K562 (cell line): Measurements from ENCODE around the gene FXYD3. TPM values are rescaled to one million over a fixed set of nuclear protein-coding genes. Genes with fewer than 3 reads are reported as not detected.

Experiments used
- AFF4 ChIP-seq: sonication (generic); formaldehyde crosslinking; IDR thresholded peaks from 2 replicates; pipeline ENCODE4 v1.8.0; 2023; ENCODE audit warnings: mild to moderate bottlenecking, missing genetic modification reagents
- ARID4B ChIP-seq: sonication (generic); formaldehyde crosslinking; IDR thresholded peaks from 2 replicates; pipeline ENCODE4 v1.8.0; 2022; ENCODE audit warnings: mild to moderate bottlenecking, missing genetic modification reagents
- CBX1 ChIP-seq: sonication (generic); IDR thresholded peaks from 2 replicates; pipeline ENCODE4 v1.6.1; 2016; ENCODE audit warnings: antibody characterized with exemption, low read depth, mild to moderate bottlenecking
- DIDO1 ChIP-seq: fragments of 450-650 bp; IDR thresholded peaks from 2 replicates; pipeline ENCODE4 v1.6.1; 2016; ENCODE audit warnings: low read depth, missing biosample characterization, missing genetic modification characterization
- HMGN3 ChIP-seq: IDR thresholded peaks from 2 replicates; pipeline ENCODE4 v1.6.1; 2011; ENCODE audit warnings: borderline replicate concordance, low read depth, mild to moderate bottlenecking, mixed read lengths, low read length; ENCODE audit not compliant: insufficient read length; ENCODE audit errors: extremely low read depth
- JUND ChIP-seq, 2 experiments: IDR thresholded peaks; 2 replicates in 1 of 2; 3 replicates in 1 of 2; pipeline ENCODE4 v1.6.1; 2011; ENCODE audit warnings: borderline replicate concordance in 2 of 2, low read depth in 2 of 2, low read length in 2 of 2, improper control_type of control experiment in 1 of 2, missing biosample characterization in 1 of 2, missing genetic modification characterization in 1 of 2, missing genetic modification reagents in 1 of 2
- MITF ChIP-seq: IDR thresholded peaks from 2 replicates; pipeline ENCODE4 v1.6.1; 2014; ENCODE audit warnings: antibody characterized with exemption
- MTA3 ChIP-seq: fragments of 450-650 bp; formaldehyde crosslinking; IDR thresholded peaks from 2 replicates; pipeline ENCODE4 v1.6.1; 2017; ENCODE audit warnings: mild to moderate bottlenecking, borderline replicate concordance
- PML ChIP-seq: IDR thresholded peaks from 2 replicates; pipeline ENCODE4 v1.6.1; 2012; ENCODE audit warnings: low read length, inconsistent platforms
- RCOR1 ChIP-seq, 2 experiments: IDR thresholded peaks; 2 replicates each; pipeline ENCODE4 v1.6.1; 2012; ENCODE audit warnings: low read depth in 2 of 2, low read length in 2 of 2, borderline replicate concordance in 1 of 2, improper control_type of control experiment in 1 of 2
- SMARCA5 ChIP-seq: fragments of 450-650 bp; IDR thresholded peaks from 2 replicates; pipeline ENCODE4 v1.6.1; 2016
- SRSF3 ChIP-seq: fragments of 200-400 bp; formaldehyde crosslinking; IDR thresholded peaks from 2 replicates; pipeline ENCODE4 v1.6.1; 2016; ENCODE audit warnings: mild to moderate bottlenecking, low read length, moderate library complexity; ENCODE audit not compliant: insufficient read depth
- TCF7L2 ChIP-seq: fragments of 150-350 bp; IDR thresholded peaks from 2 replicates; pipeline ENCODE4 v1.6.1; 2016; ENCODE audit warnings: low read depth, mild to moderate bottlenecking, low read length, moderate library complexity
- XRCC5 ChIP-seq: fragments of 200-400 bp; formaldehyde crosslinking; IDR thresholded peaks from 2 replicates; pipeline ENCODE4 v1.6.1; 2017; ENCODE audit warnings: low read depth, mild to moderate bottlenecking, low read length
- polyA plus RNA-seq, 8 experiments: library from polyadenylated mRNA; depleted of rRNA in 4 of 8; stranded (reverse) in 5 of 8; unstranded in 3 of 8; fragments of >200 nt; fragmentation: Nextera tagmentation in 2 of 8; fragmentation: Illumina TruSeq in 1 of 8; extraction: Ambion mirVana in 2 of 8; extraction: Trizol in 1 of 8; gene quantifications; 2 replicates each; pipeline versions ENCODE4 v1.2.1 to v1.2.3, GENCODE V29; 2011 to 2014; ENCODE audit warnings: inconsistent platforms in 1 of 8, missing spikeins in 1 of 8
- total RNA-seq, 7 experiments: library from RNA; depleted of rRNA in 6 of 7; stranded (reverse); fragments of >200 nt in 6 of 7; fragmentation: Illumina TruSeq in 2 of 7; extraction: Trizol in 2 of 7; gene quantifications; 2 replicates each; pipeline versions ENCODE4 v1.2.1 to v1.2.3, GENCODE V29; 2011 to 2021; ENCODE audit warnings: low replicate concordance in 1 of 7

The FXYD3 gene
- total and polyA plus RNA-seq, 9 of the 15 experiments (the other 6 are each of a cell fraction or from before 2014, with no cell fraction given) = 0.24 TPM; not detected in 8

- TF ChIP-seq AFF4 (CRISPR knock-in tag) (no peak), HMGN3 (no peak), XRCC5 (no peak), CBX1 (peak; percentile 55; the same call in 1 of the 2 replicates), MTA3 (0 out of 2 replicates have a peak, but pooled peaks have one; percentile 19), ARID4B (CRISPR knock-in tag) (0 out of 2 replicates have a peak, but pooled peaks have one; percentile 14), RCOR1 (IDR thresholded peaks at IDR 0.05; ENCODE audit: borderline replicate concordance in 1 of 2, low read depth in 2 of 2, low read length in 2 of 2) (peak in 1 of 2 experiments; percentile 69; a peak in 1 of 4 replicates), MITF (no peak), DIDO1 (tag) (no peak), SMARCA5 (peak; percentile 19; the same call in 1 of the 2 replicates), JUND (IDR thresholded peaks at IDR 0.05; ENCODE audit: borderline replicate concordance, low read depth, low read length) (no peak), JUND (tag; IDR thresholded peaks at IDR 0.05; ENCODE audit: borderline replicate concordance, low read depth, low read length) (0 out of 3 replicates have a peak, but pooled peaks have one; percentile 34), PML (no peak), TCF7L2 (no peak), SRSF3 (no peak)
Observed at GRCh38 chr19:35141837-35142605, 26.4 kb downstream of the FXYD3 start (continued).
